H1 (cell line): ENCODE measurements around the gene TEAD1. TPM values are rescaled to one million over a fixed set of nuclear protein-coding genes. Genes with fewer than 3 reads are reported as not detected.

Source experiments
- ATF3 ChIP-seq: IDR thresholded peaks from 2 replicates; pipeline ENCODE4 v1.6.1; 2011; ENCODE audit warnings: low read depth, mild to moderate bottlenecking, low read length; ENCODE audit not compliant: insufficient read depth
- CHD1 ChIP-seq: IDR thresholded peaks from 2 replicates; pipeline ENCODE4 v1.6.1; 2012; ENCODE audit warnings: low read depth, low read length, improper control_type of control experiment
- EGR1 ChIP-seq: IDR thresholded peaks from 2 replicates; pipeline ENCODE4 v1.6.1; 2011; ENCODE audit warnings: low read depth, low read length, borderline replicate concordance
- EZH2 ChIP-seq: fragments of 200-600 bp; sonication (generic); IDR thresholded peaks from 2 replicates; pipeline ENCODE4 v1.7.1; 2012; ENCODE audit warnings: low read depth, mild to moderate bottlenecking, moderate library complexity, low read length, inconsistent platforms; ENCODE audit not compliant: severe bottlenecking
- polyA plus RNA-seq, 7 experiments: library from polyadenylated mRNA; depleted of rRNA in 3 of 7; stranded (reverse) in 5 of 7; unstranded in 2 of 7; fragments of >200 nt in 5 of 7; fragments of 200-250 nt in 2 of 7; gene quantifications; 1 replicate in 5 of 7; 2 replicates in 1 of 7; 4 replicates in 1 of 7; pipeline versions ENCODE4 v1.2.1 to v1.2.3, GENCODE V29; 2011 to 2013; ENCODE audit warnings: missing spikeins in 2 of 7, mixed read lengths in 2 of 7
- total RNA-seq: library from RNA; stranded (reverse); fragmentation: NEBNext Ultra II Directional; extraction: Animal tissue kit (Norgen Biotek cat#: 25700); gene quantifications from 2 replicates; pipeline ENCODE4 v1.2.1, GENCODE V29; 2021

Gene TEAD1
- total and polyA plus RNA-seq, 2 of the 8 experiments (the other 6 are each of a cell fraction or from before 2014, with no cell fraction given): 15.6 to 67.4 TPM

GRCh38 chr11:12888525-12889158 lies 214.4 kb downstream of the TEAD1 start (continued):
- TF ChIP-seq EZH2: no peak
- no peak for TF ChIP-seq CHD1
- TF ChIP-seq EGR1: no peak
- TF ChIP-seq ATF3: no peak
